ENCODE measurements around the gene ARHGAP22. TPM values are rescaled to one million over a fixed set of nuclear protein-coding genes. Genes with fewer than 3 reads are reported as not detected.

Gene ARHGAP22
- total RNA-seq, 1 donor = 60.2 TPM

GRCh38 chr10:48462482-48463020 lies 142.3 kb downstream of the ARHGAP22 start:
- no peak overlapping the region for H3K4me3 ChIP-seq (ENCODE audit: low read depth, low read length)
- TF ChIP-seq CTCF (IDR thresholded peaks at IDR 0.05; ENCODE audit: insufficient read depth, low read length) = no peak
- no peak for DNase-seq (ENCODE audit: low read depth)

GRCh38 chr10:48461623-48462481 lies 143.0 kb downstream of the ARHGAP22 start:
- TF ChIP-seq CTCF (IDR thresholded peaks at IDR 0.05; ENCODE audit: insufficient read depth, low read length) = no peak
- DNase-seq (ENCODE audit: low read depth) = no peak
- H3K4me3 ChIP-seq (ENCODE audit: low read depth, low read length) = no peak overlapping the region

GRCh38 chr10:48460182-48460581 lies 144.7 kb downstream of the ARHGAP22 start:
- H3K4me3 ChIP-seq (ENCODE audit: low read depth, low read length) = no peak overlapping the region

GRCh38 chr10:48459270-48460150 lies 145.4 kb downstream of the ARHGAP22 start:
- no peak overlapping the region for H3K4me3 ChIP-seq (ENCODE audit: low read depth, low read length)
- DNase-seq (ENCODE audit: low read depth) = no peak
- TF ChIP-seq CTCF (IDR thresholded peaks at IDR 0.05; ENCODE audit: insufficient read depth, low read length) = no peak

More at GRCh38 chr10:48460182-48460581, 144.7 kb downstream of the ARHGAP22 start:
- DNase-seq (ENCODE audit: low read depth) = no peak
- TF ChIP-seq CTCF (IDR thresholded peaks at IDR 0.05; ENCODE audit: insufficient read depth, low read length) = no peak

GRCh38 chr10:48458662-48459048 lies 146.2 kb downstream of the ARHGAP22 start:
- no peak for DNase-seq (ENCODE audit: low read depth)
- TF ChIP-seq CTCF (IDR thresholded peaks at IDR 0.05; ENCODE audit: insufficient read depth, low read length) = no peak

GRCh38 chr10:48457949-48458661 lies 146.8 kb downstream of the ARHGAP22 start:
- DNase-seq (ENCODE audit: low read depth) = no peak
- no peak overlapping the region for H3K4me3 ChIP-seq (ENCODE audit: low read depth, low read length)
- TF ChIP-seq CTCF (IDR thresholded peaks at IDR 0.05; ENCODE audit: insufficient read depth, low read length) = no peak

More at GRCh38 chr10:48458662-48459048, 146.2 kb downstream of the ARHGAP22 start:
- H3K4me3 ChIP-seq (ENCODE audit: low read depth, low read length) = no peak overlapping the region
